ENCODE measurements around the gene SYT5.
"Not testable (repeated sequence)": the region's sequence is repeated elsewhere in the genome, so short reads cannot be mapped to it uniquely, and the experiment has no call there.

The SYT5 gene

DNA sequence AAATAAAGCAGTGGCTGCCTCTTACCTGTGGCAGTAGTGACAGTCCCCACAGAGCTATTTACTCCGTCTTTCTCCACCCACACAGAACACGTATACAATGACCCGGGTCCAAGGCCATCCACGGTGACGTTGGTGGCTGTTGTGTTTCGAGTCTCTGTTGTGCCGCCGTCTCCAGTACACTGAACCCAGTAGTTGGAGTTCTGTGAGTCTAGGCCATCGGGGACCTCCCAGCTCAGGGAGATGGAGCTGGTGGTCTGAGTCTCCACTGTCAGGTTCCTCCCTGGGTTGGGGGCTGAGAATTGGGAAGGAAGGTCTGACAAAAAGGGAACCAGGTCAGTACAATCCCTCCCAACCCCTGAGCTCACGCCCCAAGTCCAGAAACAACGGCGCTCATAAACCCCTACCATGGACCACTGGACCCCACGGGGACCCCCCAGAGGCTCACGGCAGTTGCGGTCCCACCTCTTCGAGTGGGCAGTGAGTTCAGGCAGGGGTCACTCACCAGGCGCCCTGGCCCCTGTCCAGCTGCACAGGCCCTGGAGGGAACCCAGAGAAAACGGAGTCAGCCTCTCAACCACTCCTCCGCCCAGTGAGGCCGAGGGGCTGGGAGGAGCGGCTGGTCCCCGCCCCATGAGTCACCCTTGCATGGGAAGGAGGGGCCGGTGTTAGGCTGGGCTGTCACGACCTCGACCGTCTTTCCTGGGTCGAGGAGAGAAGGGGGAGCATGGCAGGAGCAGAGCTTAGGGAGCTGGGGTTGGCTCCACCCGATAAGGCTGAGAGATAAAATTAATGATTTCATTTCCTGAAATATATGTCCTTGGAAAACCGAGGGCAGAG is 26.8 kb upstream of the SYT5 start:
- TF ChIP-seq, protein P1, sequence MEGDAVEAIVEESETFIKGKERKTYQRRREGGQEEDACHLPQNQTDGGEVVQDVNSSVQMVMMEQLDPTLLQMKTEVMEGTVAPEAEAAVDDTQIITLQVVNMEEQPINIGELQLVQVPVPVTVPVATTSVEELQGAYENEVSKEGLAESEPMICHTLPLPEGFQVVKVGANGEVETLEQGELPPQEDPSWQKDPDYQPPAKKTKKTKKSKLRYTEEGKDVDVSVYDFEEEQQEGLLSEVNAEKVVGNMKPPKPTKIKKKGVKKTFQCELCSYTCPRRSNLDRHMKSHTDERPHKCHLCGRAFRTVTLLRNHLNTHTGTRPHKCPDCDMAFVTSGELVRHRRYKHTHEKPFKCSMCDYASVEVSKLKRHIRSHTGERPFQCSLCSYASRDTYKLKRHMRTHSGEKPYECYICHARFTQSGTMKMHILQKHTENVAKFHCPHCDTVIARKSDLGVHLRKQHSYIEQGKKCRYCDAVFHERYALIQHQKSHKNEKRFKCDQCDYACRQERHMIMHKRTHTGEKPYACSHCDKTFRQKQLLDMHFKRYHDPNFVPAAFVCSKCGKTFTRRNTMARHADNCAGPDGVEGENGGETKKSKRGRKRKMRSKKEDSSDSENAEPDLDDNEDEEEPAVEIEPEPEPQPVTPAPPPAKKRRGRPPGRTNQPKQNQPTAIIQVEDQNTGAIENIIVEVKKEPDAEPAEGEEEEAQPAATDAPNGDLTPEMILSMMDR (IDR thresholded peaks at IDR 0.05; ENCODE audit: borderline replicate concordance, control extremely low read depth, extremely low read depth, insufficient read depth, missing control alignments), result no peak
- in situ Hi-C loops (cut with MboI; ENCODE audit: low sequenced_read_pairs, unreplicated experiment), result no loop called here
- DNase-seq (ENCODE audit: low spot score), result peak; percentile 75

DNA sequence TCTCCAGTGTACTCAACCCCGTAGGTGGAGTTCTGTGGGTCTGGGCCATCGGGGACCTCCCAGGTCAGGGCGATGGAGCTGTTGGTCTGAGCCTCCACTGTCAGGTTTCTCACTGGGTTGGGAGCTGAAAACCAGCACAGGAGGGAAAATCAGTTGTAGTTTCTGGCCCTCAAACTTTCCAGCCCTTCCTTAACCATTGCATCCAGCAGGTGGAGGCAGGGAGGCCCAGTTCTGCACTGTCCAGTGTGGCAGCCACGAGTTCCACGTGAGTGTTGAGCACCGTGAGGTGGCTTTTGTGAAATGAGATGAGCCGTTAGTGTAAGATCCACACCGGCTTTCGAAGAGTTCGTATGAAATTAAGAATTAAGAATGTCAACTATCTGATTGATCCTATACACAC is 22.1 kb upstream of the SYT5 start:
- DNase-seq (ENCODE audit: low spot score); in situ Hi-C loops (cut with MboI; ENCODE audit: low sequenced_read_pairs, unreplicated experiment): not testable (repeated sequence)

DNA sequence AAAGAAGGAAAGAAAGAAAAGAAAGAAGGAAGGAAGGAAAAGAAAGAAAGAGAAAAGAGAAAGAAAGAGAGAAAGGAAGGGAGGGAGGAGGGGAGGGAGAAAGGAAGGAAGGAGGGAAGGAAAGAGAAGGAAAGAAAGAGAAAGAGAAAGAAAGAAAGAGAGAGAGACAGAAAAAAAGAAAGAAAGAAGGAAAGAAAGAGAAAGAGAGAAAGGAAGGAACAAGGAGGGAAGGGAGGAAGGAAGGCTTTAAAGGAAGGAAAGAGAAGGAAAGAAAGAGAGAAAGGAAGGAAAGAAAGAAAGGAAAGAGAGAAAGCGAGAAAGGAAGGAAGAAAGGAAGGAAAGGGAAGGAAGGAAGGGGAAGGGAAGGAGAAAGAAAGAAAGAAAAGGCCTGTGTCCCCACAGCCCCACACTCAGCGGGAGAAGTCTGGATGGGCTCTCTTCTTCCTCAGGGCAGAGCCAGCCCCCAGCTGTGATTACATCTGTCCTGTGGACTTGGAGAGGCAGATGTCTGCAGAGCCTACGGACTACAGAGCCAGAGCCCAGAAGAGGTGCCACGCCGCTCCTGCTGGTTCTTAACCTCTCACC is 19.6 kb upstream of the SYT5 start:
- TF ChIP-seq, protein P1 (IDR thresholded peaks at IDR 0.05; ENCODE audit: borderline replicate concordance, control extremely low read depth, extremely low read depth, insufficient read depth, missing control alignments), result no peak
- in situ Hi-C loops (cut with MboI; ENCODE audit: low sequenced_read_pairs, unreplicated experiment), result no loop called here
- DNase-seq (ENCODE audit: low spot score), result no peak

DNA sequence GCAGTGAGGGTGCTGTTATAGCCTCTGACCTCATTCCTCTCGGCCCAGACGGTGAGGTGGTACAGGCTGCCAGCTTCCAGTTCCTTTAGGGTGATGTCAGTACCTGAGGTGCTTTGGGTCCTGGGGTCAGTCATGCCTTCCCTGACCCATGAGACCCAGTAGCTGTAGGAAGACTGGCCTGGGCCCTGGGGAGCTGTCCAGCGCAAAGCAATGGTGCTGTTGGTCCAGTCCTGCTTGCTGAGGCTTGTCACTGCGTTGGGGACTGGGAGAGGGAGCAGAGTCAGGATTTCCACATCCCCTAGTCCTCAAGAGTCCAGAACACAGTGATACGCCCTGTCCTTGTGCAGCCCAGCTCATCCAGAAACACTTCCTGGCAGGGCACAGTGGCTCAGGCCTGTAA is 18.6 kb upstream of the SYT5 start:
- in situ Hi-C loops (cut with MboI; ENCODE audit: low sequenced_read_pairs, unreplicated experiment), result no loop called here
- TF ChIP-seq, protein P1 (IDR thresholded peaks at IDR 0.05; ENCODE audit: borderline replicate concordance, control extremely low read depth, extremely low read depth, insufficient read depth, missing control alignments), result no peak
- DNase-seq (ENCODE audit: low spot score), result no peak

DNA sequence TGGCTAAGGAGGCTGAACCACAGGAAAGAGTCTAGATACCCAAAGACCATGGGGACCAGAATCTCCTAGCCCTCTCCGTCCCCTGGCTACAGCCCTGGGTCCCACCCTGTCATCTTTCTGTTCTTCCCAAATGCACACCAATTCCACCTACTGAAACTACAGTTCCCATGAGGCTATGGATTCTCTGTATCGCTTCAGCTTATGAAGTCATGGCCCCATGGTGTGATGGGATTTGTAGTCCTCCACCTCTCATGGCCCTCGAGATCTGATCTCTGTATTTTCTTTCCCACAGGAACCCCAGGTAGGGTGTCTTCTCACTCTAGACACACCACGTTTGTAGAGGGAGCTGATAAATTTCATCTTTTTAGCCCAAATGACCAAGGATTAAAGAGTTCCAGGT is 17.4 kb upstream of the SYT5 start:
- DNase-seq (ENCODE audit: low spot score), result no peak
- TF ChIP-seq, protein P1 (IDR thresholded peaks at IDR 0.05; ENCODE audit: borderline replicate concordance, control extremely low read depth, extremely low read depth, insufficient read depth, missing control alignments), result no peak
- in situ Hi-C loops (cut with MboI; ENCODE audit: low sequenced_read_pairs, unreplicated experiment), result no loop called here

DNA sequence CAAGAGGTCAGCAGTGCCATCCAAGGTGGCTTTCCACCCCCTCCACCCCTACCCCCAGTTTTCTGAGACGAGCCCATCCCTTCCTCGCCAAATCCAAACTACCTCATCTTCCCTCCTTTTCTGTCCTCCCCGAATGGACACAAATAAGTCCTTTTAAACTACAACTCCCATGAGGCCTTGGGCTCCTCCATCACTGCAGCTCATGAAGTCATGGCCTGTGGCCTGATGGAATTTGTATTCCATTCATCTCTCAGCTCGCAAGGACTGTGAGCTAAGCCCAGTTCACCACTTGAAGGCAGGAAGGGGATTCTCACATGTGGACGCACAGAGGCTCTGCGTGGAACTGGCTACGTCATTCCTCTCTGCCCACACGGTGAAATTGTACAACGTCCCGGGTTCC is 16.7 kb upstream of the SYT5 start:
- TF ChIP-seq, protein P1 (IDR thresholded peaks at IDR 0.05; ENCODE audit: borderline replicate concordance, control extremely low read depth, extremely low read depth, insufficient read depth, missing control alignments), result no peak
- in situ Hi-C loops (cut with MboI; ENCODE audit: low sequenced_read_pairs, unreplicated experiment), result no loop called here
- no peak for DNase-seq (ENCODE audit: low spot score)

DNA sequence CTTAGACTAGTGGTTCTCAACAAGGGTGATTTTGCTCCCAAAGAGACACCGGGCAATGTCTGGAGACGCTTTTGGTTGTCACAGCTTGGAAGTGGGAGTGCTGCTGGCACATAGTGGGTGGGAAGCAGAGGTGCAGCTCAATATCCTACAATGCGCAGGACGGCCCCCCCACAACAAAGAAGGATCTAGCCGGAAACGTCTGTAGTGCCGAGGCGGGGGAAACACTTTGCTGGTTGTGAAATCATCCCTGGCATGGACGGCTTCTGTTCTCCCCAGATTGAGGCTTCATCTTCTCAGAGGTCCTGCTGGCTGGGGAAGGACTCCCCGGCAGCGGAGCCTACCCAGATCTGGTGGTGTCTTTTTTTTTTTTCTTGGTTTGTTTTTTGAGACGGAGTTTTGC is 13.4 kb upstream of the SYT5 start:
- DNase-seq (ENCODE audit: low spot score), result no peak
- TF ChIP-seq, protein P1 (IDR thresholded peaks at IDR 0.05; ENCODE audit: borderline replicate concordance, control extremely low read depth, extremely low read depth, insufficient read depth, missing control alignments), result no peak
- in situ Hi-C loops (cut with MboI; ENCODE audit: low sequenced_read_pairs, unreplicated experiment), result no loop called here

Data from GM13976 (cell line).